Measurements from ENCODE around the gene VAV3.

VAV3 gene

GRCh38 chr1:107689733-107690132 is 275.2 kb downstream of the VAV3 start:
- no peak overlapping the region for H3K27ac ChIP-seq (ENCODE audit: insufficient read depth, low read length, poor library complexity, severe bottlenecking)
- H3K4me1 ChIP-seq (ENCODE audit: control insufficient read depth, insufficient read depth, low read length, poor library complexity, severe bottlenecking): no peaks in the 10 kb centered on the region
- DNase-seq: no peak
- no peak overlapping the region for H3K4me3 ChIP-seq (ENCODE audit: insufficient read depth, low read depth, low read length, poor library complexity, severe bottlenecking)
- no peaks in the 10 kb centered on the region for H3K9me3 ChIP-seq (ENCODE audit: control insufficient read depth, low read length)
- H3K27me3 ChIP-seq (replicated peaks; ENCODE audit: control insufficient read depth, insufficient read depth, low read length, poor library complexity, severe bottlenecking): no peaks in the 10 kb centered on the region
- H3K36me3 ChIP-seq (ENCODE audit: control insufficient read depth, insufficient read depth, low read length): no peaks in the 10 kb centered on the region

GRCh38 chr1:107689159-107689558 is 275.8 kb downstream of the VAV3 start:
- Histone ChIP-seq H3K27ac (ENCODE audit: insufficient read depth, low read length, poor library complexity, severe bottlenecking) (no peak overlapping the region), H3K4me1 (ENCODE audit: control insufficient read depth, insufficient read depth, low read length, poor library complexity, severe bottlenecking) (no peaks in the 10 kb centered on the region)
- DNase-seq: no peak

GRCh38 chr1:107687849-107688753 is 276.9 kb downstream of the VAV3 start:
- H3K27me3 ChIP-seq (replicated peaks; ENCODE audit: control insufficient read depth, insufficient read depth, low read length, poor library complexity, severe bottlenecking): no peaks in the 10 kb centered on the region
- no peaks in the 10 kb centered on the region for H3K9me3 ChIP-seq (ENCODE audit: control insufficient read depth, low read length)
- DNase-seq: no peak
- no peak overlapping the region for H3K27ac ChIP-seq (ENCODE audit: insufficient read depth, low read length, poor library complexity, severe bottlenecking)
- H3K4me1 ChIP-seq (ENCODE audit: control insufficient read depth, insufficient read depth, low read length, poor library complexity, severe bottlenecking): no peaks in the 10 kb centered on the region
- H3K4me3 ChIP-seq (ENCODE audit: insufficient read depth, low read depth, low read length, poor library complexity, severe bottlenecking): no peak overlapping the region
- no peaks in the 10 kb centered on the region for H3K36me3 ChIP-seq (ENCODE audit: control insufficient read depth, insufficient read depth, low read length)

More at GRCh38 chr1:107689159-107689558, 275.8 kb downstream of the VAV3 start:
- H3K9me3 ChIP-seq (ENCODE audit: control insufficient read depth, low read length): no peaks in the 10 kb centered on the region
- no peak overlapping the region for H3K4me3 ChIP-seq (ENCODE audit: insufficient read depth, low read depth, low read length, poor library complexity, severe bottlenecking)
- no peaks in the 10 kb centered on the region for H3K36me3 ChIP-seq (ENCODE audit: control insufficient read depth, insufficient read depth, low read length)
- no peaks in the 10 kb centered on the region for H3K27me3 ChIP-seq (replicated peaks; ENCODE audit: control insufficient read depth, insufficient read depth, low read length, poor library complexity, severe bottlenecking)

GRCh38 chr1:107683683-107684082 is 281.3 kb downstream of the VAV3 start:
- no peaks in the 10 kb centered on the region for H3K4me1 ChIP-seq (ENCODE audit: control insufficient read depth, insufficient read depth, low read length, poor library complexity, severe bottlenecking)
- no peaks in the 10 kb centered on the region for H3K27me3 ChIP-seq (replicated peaks; ENCODE audit: control insufficient read depth, insufficient read depth, low read length, poor library complexity, severe bottlenecking)
- DNase-seq: no peak
- H3K27ac ChIP-seq (ENCODE audit: insufficient read depth, low read length, poor library complexity, severe bottlenecking): no peak overlapping the region
- H3K9me3 ChIP-seq (ENCODE audit: control insufficient read depth, low read length): no peaks in the 10 kb centered on the region
- no peaks in the 10 kb centered on the region for H3K36me3 ChIP-seq (ENCODE audit: control insufficient read depth, insufficient read depth, low read length)
- no peak overlapping the region for H3K4me3 ChIP-seq (ENCODE audit: insufficient read depth, low read depth, low read length, poor library complexity, severe bottlenecking)

GRCh38 chr1:107683191-107683657 is 281.8 kb downstream of the VAV3 start:
- Histone ChIP-seq H3K27me3 (replicated peaks; ENCODE audit: control insufficient read depth, insufficient read depth, low read length, poor library complexity, severe bottlenecking) (no peaks in the 10 kb centered on the region), H3K4me3 (ENCODE audit: insufficient read depth, low read depth, low read length, poor library complexity, severe bottlenecking) (no peak overlapping the region), H3K9me3 (ENCODE audit: control insufficient read depth, low read length) (no peaks in the 10 kb centered on the region), H3K27ac (ENCODE audit: insufficient read depth, low read length, poor library complexity, severe bottlenecking) (no peak overlapping the region), H3K36me3 (ENCODE audit: control insufficient read depth, insufficient read depth, low read length) (no peaks in the 10 kb centered on the region), H3K4me1 (ENCODE audit: control insufficient read depth, insufficient read depth, low read length, poor library complexity, severe bottlenecking) (no peaks in the 10 kb centered on the region)
- no peak for DNase-seq

- no peaks in the 10 kb centered on the region for H3K36me3 ChIP-seq (ENCODE audit: control insufficient read depth, insufficient read depth, low read length)
- H3K4me1 ChIP-seq (ENCODE audit: control insufficient read depth, insufficient read depth, low read length, poor library complexity, severe bottlenecking): no peaks in the 10 kb centered on the region
- no peak for DNase-seq
- no peaks in the 10 kb centered on the region for H3K9me3 ChIP-seq (ENCODE audit: control insufficient read depth, low read length)
- H3K27ac ChIP-seq (ENCODE audit: insufficient read depth, low read length, poor library complexity, severe bottlenecking): no peak overlapping the region
- H3K4me3 ChIP-seq (ENCODE audit: insufficient read depth, low read depth, low read length, poor library complexity, severe bottlenecking): no peak overlapping the region
- no peaks in the 10 kb centered on the region for H3K27me3 ChIP-seq (replicated peaks; ENCODE audit: control insufficient read depth, insufficient read depth, low read length, poor library complexity, severe bottlenecking)
Observed at GRCh38 chr1:107682467-107682866, 282.5 kb downstream of the VAV3 start.

GRCh38 chr1:107681001-107681479 is 283.9 kb downstream of the VAV3 start:
- Histone ChIP-seq H3K36me3 (ENCODE audit: control insufficient read depth, insufficient read depth, low read length) (no peaks in the 10 kb centered on the region), H3K27me3 (replicated peaks; ENCODE audit: control insufficient read depth, insufficient read depth, low read length, poor library complexity, severe bottlenecking) (no peaks in the 10 kb centered on the region), H3K9me3 (ENCODE audit: control insufficient read depth, low read length) (no peaks in the 10 kb centered on the region), H3K4me1 (ENCODE audit: control insufficient read depth, insufficient read depth, low read length, poor library complexity, severe bottlenecking) (no peaks in the 10 kb centered on the region), H3K27ac (ENCODE audit: insufficient read depth, low read length, poor library complexity, severe bottlenecking) (no peak overlapping the region), H3K4me3 (ENCODE audit: insufficient read depth, low read depth, low read length, poor library complexity, severe bottlenecking) (no peak overlapping the region)
- no peak for DNase-seq

GRCh38 chr1:107680579-107680985 is 284.4 kb downstream of the VAV3 start:
- no peak overlapping the region for H3K27ac ChIP-seq (ENCODE audit: insufficient read depth, low read length, poor library complexity, severe bottlenecking)
- H3K36me3 ChIP-seq (ENCODE audit: control insufficient read depth, insufficient read depth, low read length): no peaks in the 10 kb centered on the region
- no peaks in the 10 kb centered on the region for H3K9me3 ChIP-seq (ENCODE audit: control insufficient read depth, low read length)

GRCh38 chr1:107679411-107679953 is 285.5 kb downstream of the VAV3 start:
- H3K27ac ChIP-seq (ENCODE audit: insufficient read depth, low read length, poor library complexity, severe bottlenecking): no peak overlapping the region
- no peaks in the 10 kb centered on the region for H3K4me1 ChIP-seq (ENCODE audit: control insufficient read depth, insufficient read depth, low read length, poor library complexity, severe bottlenecking)
- H3K36me3 ChIP-seq (ENCODE audit: control insufficient read depth, insufficient read depth, low read length): no peaks in the 10 kb centered on the region
- no peaks in the 10 kb centered on the region for H3K9me3 ChIP-seq (ENCODE audit: control insufficient read depth, low read length)
- no peak for DNase-seq
- no peak overlapping the region for H3K4me3 ChIP-seq (ENCODE audit: insufficient read depth, low read depth, low read length, poor library complexity, severe bottlenecking)
- no peaks in the 10 kb centered on the region for H3K27me3 ChIP-seq (replicated peaks; ENCODE audit: control insufficient read depth, insufficient read depth, low read length, poor library complexity, severe bottlenecking)

More at GRCh38 chr1:107680579-107680985, 284.4 kb downstream of the VAV3 start:
- DNase-seq: no peak
- Histone ChIP-seq H3K4me3 (ENCODE audit: insufficient read depth, low read depth, low read length, poor library complexity, severe bottlenecking) (no peak overlapping the region), H3K27me3 (replicated peaks; ENCODE audit: control insufficient read depth, insufficient read depth, low read length, poor library complexity, severe bottlenecking) (no peaks in the 10 kb centered on the region), H3K4me1 (ENCODE audit: control insufficient read depth, insufficient read depth, low read length, poor library complexity, severe bottlenecking) (no peaks in the 10 kb centered on the region)

GRCh38 chr1:107678993-107679392 is 286.0 kb downstream of the VAV3 start:
- H3K9me3 ChIP-seq (ENCODE audit: control insufficient read depth, low read length): no peaks in the 10 kb centered on the region
- H3K27me3 ChIP-seq (replicated peaks; ENCODE audit: control insufficient read depth, insufficient read depth, low read length, poor library complexity, severe bottlenecking): no peaks in the 10 kb centered on the region
- no peaks in the 10 kb centered on the region for H3K4me1 ChIP-seq (ENCODE audit: control insufficient read depth, insufficient read depth, low read length, poor library complexity, severe bottlenecking)
- no peak overlapping the region for H3K27ac ChIP-seq (ENCODE audit: insufficient read depth, low read length, poor library complexity, severe bottlenecking)
- no peaks in the 10 kb centered on the region for H3K36me3 ChIP-seq (ENCODE audit: control insufficient read depth, insufficient read depth, low read length)
- no peak overlapping the region for H3K4me3 ChIP-seq (ENCODE audit: insufficient read depth, low read depth, low read length, poor library complexity, severe bottlenecking)
- no peak for DNase-seq
